PFSK-1 (cell line): ENCODE data around the gene OR5D14.

ENCODE experiments used
- FOXP2 ChIP-seq: optimal IDR thresholded peaks from 2 replicates; pipeline ENCODE3; 2011; ENCODE audit warnings: borderline replicate concordance, control low read depth, inconsistent platforms; ENCODE audit not compliant: insufficient read depth; ENCODE audit errors: extremely low read length, extremely low read depth
- POLR2AphosphoS5 ChIP-seq: IDR thresholded peaks from 2 replicates; pipeline ENCODE4 v1.6.1; 2012; ENCODE audit warnings: low read depth, mild to moderate bottlenecking, control low read depth, low read length, moderate library complexity
- TAF1 ChIP-seq: IDR thresholded peaks from 2 replicates; pipeline ENCODE4 v1.6.1; 2012; ENCODE audit warnings: low read length, control low read depth, borderline replicate concordance; ENCODE audit not compliant: insufficient read depth

DNA sequence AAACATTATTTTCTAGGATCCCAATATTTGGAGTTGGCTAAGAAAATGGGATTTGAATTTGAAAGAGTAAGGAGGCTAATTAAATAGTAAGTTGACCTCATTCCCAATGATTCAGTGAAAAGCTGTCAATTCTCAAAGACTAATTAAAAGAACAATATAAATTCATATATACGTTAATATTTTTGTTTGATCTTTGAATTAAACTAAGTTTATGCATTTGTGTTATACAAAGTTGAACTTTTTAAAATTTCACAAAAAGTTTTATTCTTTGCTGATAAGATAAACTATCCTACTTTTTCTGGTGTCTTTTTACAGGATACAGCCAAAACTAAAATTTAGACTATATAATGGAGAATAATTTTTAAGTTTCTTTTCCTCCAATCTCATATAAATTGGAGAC lies 15.7 kb downstream of the OR5D14 start, which contains the start of gene OR5L1:
- TF ChIP-seq FOXP2 (no peak), POLR2AphosphoS5 (no peak), TAF1 (no peak)
